ENCODE measurements around the gene CBFA2T3. TPM values are rescaled to one million over a fixed set of nuclear protein-coding genes. Genes with fewer than 3 reads are reported as not detected.

The CBFA2T3 gene
- polyA plus RNA-seq, 3 donors: 5.3 to 32.2 (median 6.2) TPM

- H3K36me3 Mint-ChIP-seq: peaks cover 8 to 23% of the 10 kb centered on the region in 2 donors
- peaks cover 0 to 3% (median 0%) of the 10 kb centered on the region in 7 donors for H3K9me3 Mint-ChIP-seq
- WGBS (ENCODE audit: insufficient coverage): 88% methylated on average over 33 of the region's 33 CpGs
- intact Hi-C loops (cut with micrococcal nuclease): loop anchor here in 1 of 2 donors (10.0 kb wide), 1 partner anchor 161 kb away; the partner anchor contains the start of gene ACSF3
- no peak overlapping the region for H3K4me2 ChIP-seq (replicated peaks; ENCODE audit: extremely low read depth, low read length, poor library complexity, severe bottlenecking)
- no peaks in the 10 kb centered on the region for H3K9me3 ChIP-seq (replicated peaks in 1 of 2; ENCODE audit: control insufficient read depth in 1 of 2, insufficient read depth in 1 of 2, low read length in 2 of 2)
- no peak for DNase-seq
- H3K27me3 ChIP-seq (ENCODE audit: control insufficient read depth in 2 of 2, insufficient read depth in 2 of 2, low read length in 2 of 2): no peaks in the 10 kb centered on the region
- TF ChIP-seq, protein P1, sequence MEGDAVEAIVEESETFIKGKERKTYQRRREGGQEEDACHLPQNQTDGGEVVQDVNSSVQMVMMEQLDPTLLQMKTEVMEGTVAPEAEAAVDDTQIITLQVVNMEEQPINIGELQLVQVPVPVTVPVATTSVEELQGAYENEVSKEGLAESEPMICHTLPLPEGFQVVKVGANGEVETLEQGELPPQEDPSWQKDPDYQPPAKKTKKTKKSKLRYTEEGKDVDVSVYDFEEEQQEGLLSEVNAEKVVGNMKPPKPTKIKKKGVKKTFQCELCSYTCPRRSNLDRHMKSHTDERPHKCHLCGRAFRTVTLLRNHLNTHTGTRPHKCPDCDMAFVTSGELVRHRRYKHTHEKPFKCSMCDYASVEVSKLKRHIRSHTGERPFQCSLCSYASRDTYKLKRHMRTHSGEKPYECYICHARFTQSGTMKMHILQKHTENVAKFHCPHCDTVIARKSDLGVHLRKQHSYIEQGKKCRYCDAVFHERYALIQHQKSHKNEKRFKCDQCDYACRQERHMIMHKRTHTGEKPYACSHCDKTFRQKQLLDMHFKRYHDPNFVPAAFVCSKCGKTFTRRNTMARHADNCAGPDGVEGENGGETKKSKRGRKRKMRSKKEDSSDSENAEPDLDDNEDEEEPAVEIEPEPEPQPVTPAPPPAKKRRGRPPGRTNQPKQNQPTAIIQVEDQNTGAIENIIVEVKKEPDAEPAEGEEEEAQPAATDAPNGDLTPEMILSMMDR (IDR thresholded peaks at IDR 0.05): no peak
- H3K36me3 ChIP-seq (replicated peaks in 1 of 2; ENCODE audit: control insufficient read depth in 1 of 2, insufficient read depth in 2 of 2, low read length in 2 of 2): no peaks in the 10 kb centered on the region
- H3K9ac ChIP-seq (ENCODE audit: insufficient read depth, low read length, poor library complexity, severe bottlenecking): no peak overlapping the region
- peaks cover 42% of the 10 kb centered on the region for H3K4me1 Mint-ChIP-seq
- no peak overlapping the region for H3K4me3 Mint-ChIP-seq
- no peak overlapping the region for H2AFZ ChIP-seq (ENCODE audit: insufficient read depth, low read depth, low read length, poor library complexity, severe bottlenecking)
- no peak overlapping the region for H3K27ac Mint-ChIP-seq
- H3K27ac ChIP-seq (ENCODE audit: low read depth in 1 of 2, low read length in 2 of 2): no peak overlapping the region
- H4K20me1 ChIP-seq (ENCODE audit: insufficient read depth, low read length): peaks cover 97% of the 10 kb centered on the region
- no peak overlapping the region for H3K4me3 ChIP-seq (replicated peaks in 1 of 3; ENCODE audit: low read depth in 2 of 3, low read length in 3 of 3)
- H3K27me3 Mint-ChIP-seq (ENCODE audit: low read depth in 3 of 3): no peaks in the 10 kb centered on the region
- peaks cover 42 to 43% of the 10 kb centered on the region in 2 donors for H3K4me1 ChIP-seq (ENCODE audit: control insufficient read depth in 1 of 2, insufficient read depth in 2 of 2, low read length in 2 of 2)
- peaks cover 83% of the 10 kb centered on the region for H3K79me2 ChIP-seq (ENCODE audit: insufficient read depth, low read length)
Observed at GRCh38 chr16:88934066-88934667, 42.8 kb downstream of the CBFA2T3 start.

GRCh38 chr16:88932929-88933328 is 44.1 kb downstream of the CBFA2T3 start:
- Mint-ChIP-seq H3K27me3 (ENCODE audit: low read depth in 3 of 3) (no peaks in the 10 kb centered on the region), H3K4me1 (peaks cover 29% of the 10 kb centered on the region), H3K27ac (no peak overlapping the region), H3K4me3 (no peak overlapping the region), H3K9me3 (peaks cover 0 to 3% (median 0%) of the 10 kb centered on the region in 7 donors), H3K36me3 (peaks cover 11 to 34% of the 10 kb centered on the region in 2 donors)
- Histone ChIP-seq H3K79me2 (ENCODE audit: insufficient read depth, low read length) (peaks cover 83% of the 10 kb centered on the region), H3K27me3 (ENCODE audit: control insufficient read depth in 2 of 2, insufficient read depth in 2 of 2, low read length in 2 of 2) (no peaks in the 10 kb centered on the region), H3K9me3 (replicated peaks in 1 of 2; ENCODE audit: control insufficient read depth in 1 of 2, insufficient read depth in 1 of 2, low read length in 2 of 2) (no peaks in the 10 kb centered on the region), H4K20me1 (ENCODE audit: insufficient read depth, low read length) (peaks cover 97% of the 10 kb centered on the region), H3K27ac (ENCODE audit: low read depth in 1 of 2, low read length in 2 of 2) (no peak overlapping the region), H3K36me3 (replicated peaks in 1 of 2; ENCODE audit: control insufficient read depth in 1 of 2, insufficient read depth in 2 of 2, low read length in 2 of 2) (peaks cover 7 to 10% of the 10 kb centered on the region in 2 donors), H2AFZ (ENCODE audit: insufficient read depth, low read depth, low read length, poor library complexity, severe bottlenecking) (no peak overlapping the region), H3K9ac (ENCODE audit: insufficient read depth, low read length, poor library complexity, severe bottlenecking) (no peak overlapping the region), H3K4me3 (replicated peaks in 1 of 3; ENCODE audit: low read depth in 2 of 3, low read length in 3 of 3) (no peak overlapping the region), H3K4me2 (replicated peaks; ENCODE audit: extremely low read depth, low read length, poor library complexity, severe bottlenecking) (no peak overlapping the region), H3K4me1 (ENCODE audit: control insufficient read depth in 1 of 2, insufficient read depth in 2 of 2, low read length in 2 of 2) (peaks cover 30 to 31% of the 10 kb centered on the region in 2 donors)
- 92% methylated on average over 9 of the region's 17 CpGs for WGBS (ENCODE audit: insufficient coverage)
- TF ChIP-seq, protein P1 (IDR thresholded peaks at IDR 0.05): no peak
- DNase-seq: no peak
- intact Hi-C loops (cut with micrococcal nuclease): loop anchor here in 1 of 2 donors (10.0 kb wide), 1 partner anchor 162 kb away; the partner anchor contains the start of gene ACSF3

Measured in CD14-positive monocyte (primary cell).